ENCODE measurements around the gene PDE4DIP. TPM values are rescaled to one million over a fixed set of nuclear protein-coding genes. Genes with fewer than 3 reads are reported as not detected.
"Not testable (repeated sequence)": the region's sequence is repeated elsewhere in the genome, so short reads cannot be mapped to it uniquely, and the experiment has no call there.

PDE4DIP gene
- total RNA-seq, 1 donor from 2014 or later = 153 TPM

GRCh38 chr1:148951336-148952227, 107.4 kb downstream of the PDE4DIP start:
- intact Hi-C loops (cut with DNase I); H3K4me1 ChIP-seq; H3K27me3 ChIP-seq (ENCODE audit: low read depth); H3K9me3 ChIP-seq; H3K36me3 ChIP-seq: not testable (repeated sequence)
- H3K27ac ChIP-seq = peak overlapping the region; percentile 76
- DNase-seq (peak; percentile 84), ATAC-seq (peak; percentile 93 to 96)
- peak overlapping the region; percentile 56 for H3K4me3 ChIP-seq
- TF ChIP-seq, protein P1, sequence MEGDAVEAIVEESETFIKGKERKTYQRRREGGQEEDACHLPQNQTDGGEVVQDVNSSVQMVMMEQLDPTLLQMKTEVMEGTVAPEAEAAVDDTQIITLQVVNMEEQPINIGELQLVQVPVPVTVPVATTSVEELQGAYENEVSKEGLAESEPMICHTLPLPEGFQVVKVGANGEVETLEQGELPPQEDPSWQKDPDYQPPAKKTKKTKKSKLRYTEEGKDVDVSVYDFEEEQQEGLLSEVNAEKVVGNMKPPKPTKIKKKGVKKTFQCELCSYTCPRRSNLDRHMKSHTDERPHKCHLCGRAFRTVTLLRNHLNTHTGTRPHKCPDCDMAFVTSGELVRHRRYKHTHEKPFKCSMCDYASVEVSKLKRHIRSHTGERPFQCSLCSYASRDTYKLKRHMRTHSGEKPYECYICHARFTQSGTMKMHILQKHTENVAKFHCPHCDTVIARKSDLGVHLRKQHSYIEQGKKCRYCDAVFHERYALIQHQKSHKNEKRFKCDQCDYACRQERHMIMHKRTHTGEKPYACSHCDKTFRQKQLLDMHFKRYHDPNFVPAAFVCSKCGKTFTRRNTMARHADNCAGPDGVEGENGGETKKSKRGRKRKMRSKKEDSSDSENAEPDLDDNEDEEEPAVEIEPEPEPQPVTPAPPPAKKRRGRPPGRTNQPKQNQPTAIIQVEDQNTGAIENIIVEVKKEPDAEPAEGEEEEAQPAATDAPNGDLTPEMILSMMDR (IDR thresholded peaks at IDR 0.05) = peak; percentile 11

GRCh38 chr1:148952253-148952937, 108.2 kb downstream of the PDE4DIP start:
- Histone ChIP-seq H3K4me3 (peak overlapping the region; percentile 56), H3K27ac (peak overlapping the region; percentile 76)
- intact Hi-C loops (cut with DNase I); H3K27me3 ChIP-seq (ENCODE audit: low read depth); H3K4me1 ChIP-seq; H3K9me3 ChIP-seq; H3K36me3 ChIP-seq: not testable (repeated sequence)
- DNase-seq (peak; percentile 83), ATAC-seq (peak; percentile 92 to 93)

DNA sequence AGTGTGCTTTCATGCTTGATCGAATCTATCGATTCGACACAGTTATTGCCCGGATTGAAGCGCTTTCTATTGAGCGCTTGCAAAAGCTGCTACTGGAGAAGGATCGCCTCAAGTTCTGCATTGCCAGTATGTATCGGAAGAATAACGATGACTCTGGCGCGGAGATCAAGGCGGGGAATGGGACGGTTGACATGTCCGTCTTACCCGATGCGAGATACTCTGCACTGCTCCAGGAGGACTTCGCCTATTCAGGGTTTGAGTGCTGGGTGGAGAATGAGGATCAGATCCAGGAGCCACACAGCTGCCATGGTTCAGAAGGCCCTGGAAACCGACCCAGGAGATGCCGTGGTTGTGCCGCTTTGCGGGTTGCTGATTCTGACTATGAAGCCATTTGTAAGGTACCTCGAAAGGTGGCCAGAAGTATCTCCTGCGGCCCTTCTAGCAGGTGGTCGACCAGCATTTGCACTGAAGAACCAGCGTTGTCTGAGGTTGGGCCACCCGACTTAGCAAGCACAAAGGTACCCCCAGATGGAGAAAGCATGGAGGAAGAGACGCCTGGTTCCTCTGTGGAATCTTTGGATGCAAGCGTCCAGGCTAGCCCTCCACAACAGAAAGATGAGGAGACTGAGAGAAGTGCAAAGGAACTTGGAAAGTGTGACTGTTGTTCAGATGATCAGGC, 108.8 kb downstream of the PDE4DIP start:
- H3K4me1 ChIP-seq; H3K9me3 ChIP-seq; intact Hi-C loops (cut with DNase I); H3K27me3 ChIP-seq (ENCODE audit: low read depth); H3K36me3 ChIP-seq; ATAC-seq: not testable (repeated sequence)
- peak overlapping the region; percentile 53 for H3K4me3 ChIP-seq
- DNase-seq = peak; percentile 33
- H3K27ac ChIP-seq = peak overlapping the region; percentile 31

- H3K9me3 ChIP-seq; intact Hi-C loops (cut with DNase I); ATAC-seq; H3K27me3 ChIP-seq (ENCODE audit: low read depth); H3K27ac ChIP-seq; H3K4me1 ChIP-seq; DNase-seq; H3K36me3 ChIP-seq: not testable (repeated sequence)
- peak overlapping the region; percentile 53 for H3K4me3 ChIP-seq
These were observed 109.5 kb downstream of the PDE4DIP start for GRCh38 chr1:148953730-148954129.

DNA sequence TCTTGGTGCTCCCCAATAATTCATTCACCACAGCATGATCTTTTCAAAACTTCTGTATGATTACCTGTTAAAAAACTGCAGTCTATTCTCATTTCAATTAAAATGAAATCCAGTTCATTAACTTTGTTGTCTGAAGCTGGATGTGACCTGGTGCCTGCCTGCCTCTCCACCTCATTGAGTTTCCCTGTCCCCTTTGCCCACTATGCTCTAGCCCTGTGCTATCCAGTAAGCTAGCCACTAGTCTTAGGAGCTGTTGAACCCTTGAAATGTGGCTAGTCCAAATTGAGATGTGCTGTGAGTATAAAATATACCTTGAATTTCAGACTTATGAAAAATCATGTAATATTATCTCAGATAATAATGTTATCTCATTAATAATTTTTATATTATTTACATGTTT, 114.1 kb downstream of the PDE4DIP start:
- H3K27ac ChIP-seq; intact Hi-C loops (cut with DNase I); ATAC-seq; H3K4me3 ChIP-seq; H3K9me3 ChIP-seq; DNase-seq; H3K4me1 ChIP-seq; H3K27me3 ChIP-seq (ENCODE audit: low read depth); H3K36me3 ChIP-seq: not testable (repeated sequence)

DNA sequence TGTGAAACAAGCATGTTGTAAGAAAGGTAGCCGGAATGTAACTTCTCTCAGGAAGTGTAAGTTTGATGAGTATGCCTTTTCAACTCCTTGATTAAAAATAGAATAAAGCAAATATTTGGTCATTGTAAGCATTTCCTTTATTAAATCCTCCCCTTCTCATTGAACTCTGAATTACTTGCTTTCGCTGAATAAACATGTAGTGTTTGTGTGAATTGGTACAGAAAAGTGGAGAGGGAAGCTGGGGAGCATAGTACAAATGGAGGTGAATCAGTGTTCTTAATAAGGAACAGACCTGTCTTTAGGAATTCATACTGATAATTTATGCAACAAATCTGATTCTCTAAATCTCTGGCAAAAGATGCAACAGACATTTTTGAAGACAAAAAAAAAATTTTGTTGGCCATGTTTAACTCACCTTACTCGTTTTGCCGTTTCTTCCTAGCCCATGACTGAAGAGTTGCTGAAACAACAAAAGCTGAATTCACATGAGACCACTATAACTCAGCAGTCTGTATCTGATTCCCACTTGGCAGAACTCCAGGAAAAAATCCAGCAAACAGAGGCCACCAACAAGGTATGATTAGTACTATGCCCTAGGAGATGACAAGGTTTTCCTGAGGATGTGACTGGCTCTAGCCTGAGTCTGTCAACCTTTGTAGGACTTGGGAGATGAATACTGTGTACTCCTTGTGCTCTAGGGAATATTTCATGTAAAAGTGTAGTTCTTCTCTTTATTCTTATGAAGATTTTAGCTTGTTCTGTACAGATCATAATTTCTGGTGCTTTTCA, 116.2 kb downstream of the PDE4DIP start:
- H3K27ac ChIP-seq; H3K4me3 ChIP-seq; H3K36me3 ChIP-seq; H3K27me3 ChIP-seq (ENCODE audit: low read depth); H3K4me1 ChIP-seq; H3K9me3 ChIP-seq; intact Hi-C loops (cut with DNase I); DNase-seq: not testable (repeated sequence)
- ATAC-seq = peak; percentile 59 to 79

GRCh38 chr1:148962127-148962857, 118.1 kb downstream of the PDE4DIP start:
- H3K36me3 ChIP-seq; DNase-seq; H3K9me3 ChIP-seq; ATAC-seq; H3K4me3 ChIP-seq; H3K27me3 ChIP-seq (ENCODE audit: low read depth); H3K4me1 ChIP-seq; intact Hi-C loops (cut with DNase I); H3K27ac ChIP-seq: not testable (repeated sequence)

- H3K4me1 ChIP-seq; H3K4me3 ChIP-seq; H3K9me3 ChIP-seq; DNase-seq; intact Hi-C loops (cut with DNase I); H3K27ac ChIP-seq; H3K27me3 ChIP-seq (ENCODE audit: low read depth): not testable (repeated sequence)
- ATAC-seq = peak; percentile 89 to 90
- H3K36me3 ChIP-seq = peaks cover 28% of the 10 kb centered on the region
These were observed 121.9 kb downstream of the PDE4DIP start for GRCh38 chr1:148966084-148966483.

GRCh38 chr1:148967580-148967979, 123.4 kb downstream of the PDE4DIP start:
- intact Hi-C loops (cut with DNase I); H3K27me3 ChIP-seq (ENCODE audit: low read depth); H3K4me3 ChIP-seq; H3K27ac ChIP-seq; DNase-seq; ATAC-seq; H3K4me1 ChIP-seq; H3K9me3 ChIP-seq: not testable (repeated sequence)
- H3K36me3 ChIP-seq = peaks cover 27% of the 10 kb centered on the region

GRCh38 chr1:148968682-148969081, 124.5 kb downstream of the PDE4DIP start:
- H3K4me1 ChIP-seq; H3K4me3 ChIP-seq; ATAC-seq; H3K27me3 ChIP-seq (ENCODE audit: low read depth); H3K27ac ChIP-seq; intact Hi-C loops (cut with DNase I); H3K9me3 ChIP-seq; DNase-seq: not testable (repeated sequence)
- peaks cover 22% of the 10 kb centered on the region for H3K36me3 ChIP-seq

- peaks cover 22% of the 10 kb centered on the region for H3K36me3 ChIP-seq
- DNase-seq; intact Hi-C loops (cut with DNase I); ATAC-seq; H3K9me3 ChIP-seq; H3K27ac ChIP-seq; H3K4me1 ChIP-seq; H3K27me3 ChIP-seq (ENCODE audit: low read depth); H3K4me3 ChIP-seq: not testable (repeated sequence)
These were observed 124.9 kb downstream of the PDE4DIP start for GRCh38 chr1:148969126-148969525.

All from lower lobe of right lung (tissue), 2 donors.